Measurements from ENCODE around the gene MEIG1.
"Not testable (repeated sequence)": the region's sequence is repeated elsewhere in the genome, so short reads cannot be mapped to it uniquely, and the experiment has no call there.

The MEIG1 gene

DNA sequence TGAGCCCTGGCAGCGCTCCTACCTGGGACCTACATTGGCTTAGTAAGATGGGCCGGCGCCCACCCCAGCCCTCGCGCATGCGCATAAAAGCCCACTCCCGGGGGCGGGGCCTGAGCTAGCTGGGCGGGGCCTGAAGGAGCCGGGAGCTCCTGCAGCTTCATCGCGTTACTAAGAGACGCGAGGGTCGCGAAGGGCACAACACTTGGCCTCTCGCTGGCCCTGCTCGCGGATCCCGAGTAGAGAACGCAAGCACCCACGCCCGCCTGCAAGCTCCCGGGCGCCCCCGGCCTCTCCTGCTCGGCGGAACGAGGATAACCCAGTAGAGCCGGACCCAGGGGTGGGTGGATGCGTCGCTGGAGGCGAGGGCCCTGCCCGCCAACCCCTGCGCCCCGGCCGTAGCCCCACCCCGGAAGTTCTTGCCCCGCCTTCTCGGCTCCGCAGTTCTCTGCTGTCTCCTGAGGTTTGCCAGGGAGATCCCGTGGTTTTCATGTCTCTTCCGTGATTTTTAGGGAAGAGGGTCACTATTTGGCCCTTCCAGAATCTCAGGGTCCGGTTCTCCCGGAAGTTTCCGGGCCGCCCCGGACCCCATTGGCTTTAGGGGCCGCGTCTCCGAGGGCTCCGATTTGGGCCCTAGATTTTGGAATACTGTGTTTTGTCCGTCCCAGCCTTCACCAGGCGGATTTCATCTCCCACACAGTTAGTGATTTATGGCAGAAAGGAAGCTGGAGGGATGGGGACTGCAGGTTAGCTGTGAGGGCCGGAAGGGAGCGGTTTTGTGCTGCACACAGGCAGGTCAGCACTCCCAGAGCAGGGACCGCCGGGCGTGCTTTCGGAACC, at the start of gene MEIG1:
Gene MEIG1, plus strand, starts transcription at position 168 of the 837 bp plus-strand sequence. CDS start 7,081 bp downstream, outside the sequence.
- in situ Hi-C loops (cut with MboI; ENCODE audit: low sequenced_read_pairs) = loop anchor here (10.0 kb wide), 1 partner anchor 145 kb away; no protein-coding TSS in a partner anchor
- Histone ChIP-seq H3K4me3 (peak within 1 kb of the TSS; percentile 68), H3K9me3 (no peaks in the 10 kb centered on the region)

DNA sequence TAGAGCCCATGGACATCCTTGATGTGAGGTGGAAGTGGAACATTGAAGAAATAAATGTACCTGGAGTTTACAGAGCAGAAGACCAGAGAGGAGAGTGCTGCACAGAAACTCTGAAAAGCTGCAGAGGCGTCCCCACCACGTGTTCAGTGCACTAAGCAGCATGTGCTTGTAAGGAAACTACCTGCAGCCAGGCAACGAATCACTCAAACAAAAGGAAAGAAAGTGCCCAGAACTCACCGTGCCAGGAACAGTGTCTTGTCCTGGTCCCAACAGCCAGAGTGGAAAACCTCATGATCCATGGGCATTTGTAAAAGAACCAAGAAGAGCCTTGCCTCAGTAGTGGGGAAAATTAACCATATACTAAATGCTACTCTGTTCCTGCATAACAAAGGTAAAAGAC, 48.2 kb upstream of the MEIG1 start:
- Histone ChIP-seq H3K27me3 (ENCODE audit: low read depth) (no peaks in the 10 kb centered on the region), H3K36me3 (replicated peaks) (peaks cover 65% of the 10 kb centered on the region), H3K9me3 (no peaks in the 10 kb centered on the region), H3K4me1 (no peaks in the 10 kb centered on the region), H3K4me3 (no peak overlapping the region)
- no peak for DNase-seq (ENCODE audit: low spot score in 2 of 2)
- in situ Hi-C loops (cut with MboI; ENCODE audit: low sequenced_read_pairs) = no loop called here

More for the DNA sequence above, at the start of gene MEIG1:
- Histone ChIP-seq H3K27me3 (ENCODE audit: low read depth) (no peaks in the 10 kb centered on the region), H3K4me1 (peaks cover 9% of the 10 kb centered on the region), H3K36me3 (replicated peaks) (no peaks in the 10 kb centered on the region)
- peak; percentile 91 to 97 for DNase-seq (ENCODE audit: low spot score in 2 of 2)

DNA sequence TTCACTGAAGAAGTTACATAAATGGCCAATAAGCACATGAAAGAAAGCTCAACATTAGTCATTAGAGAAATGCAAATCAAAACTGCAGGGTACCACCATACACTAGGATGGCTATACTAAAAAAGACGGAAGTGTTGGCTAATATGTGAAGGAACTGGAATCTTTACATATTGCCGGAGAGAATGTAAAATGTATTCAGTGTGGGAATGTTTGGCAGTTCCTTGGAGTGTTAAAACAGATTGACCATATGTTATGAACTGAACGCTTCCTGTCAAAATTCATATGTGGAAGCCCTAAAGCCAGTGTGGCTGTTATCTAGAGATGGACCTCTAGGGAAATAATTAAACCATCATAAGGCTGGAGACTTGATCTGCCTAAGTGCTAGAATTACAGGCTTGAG, 47.4 kb upstream of the MEIG1 start:
- Histone ChIP-seq H3K36me3 (replicated peaks) (peaks cover 67% of the 10 kb centered on the region), H3K9me3 (no peaks in the 10 kb centered on the region), H3K27me3 (ENCODE audit: low read depth) (no peaks in the 10 kb centered on the region), H3K4me1 (no peaks in the 10 kb centered on the region), H3K4me3 (no peak overlapping the region)
- no peak for DNase-seq (ENCODE audit: low spot score in 2 of 2)
- in situ Hi-C loops (cut with MboI; ENCODE audit: low sequenced_read_pairs) = no loop called here

- Histone ChIP-seq H3K27me3 (ENCODE audit: low read depth) (no peaks in the 10 kb centered on the region), H3K9me3 (0 out of 2 replicates have a peak, but pooled peaks cover 6% of the 10 kb centered on the region), H3K4me3 (no peak overlapping the region), H3K4me1 (no peaks in the 10 kb centered on the region), H3K36me3 (replicated peaks) (peaks cover 68% of the 10 kb centered on the region)
- no peak for DNase-seq (ENCODE audit: low spot score in 2 of 2)
- in situ Hi-C loops (cut with MboI; ENCODE audit: low sequenced_read_pairs) = no loop called here
These were observed 42.6 kb upstream of the MEIG1 start for GRCh38 chr10:14916600-14916999.

- in situ Hi-C loops (cut with MboI; ENCODE audit: low sequenced_read_pairs) = no loop called here
- Histone ChIP-seq H3K4me1 (no peaks in the 10 kb centered on the region), H3K36me3 (replicated peaks) (peaks cover 76% of the 10 kb centered on the region), H3K27me3 (ENCODE audit: low read depth) (no peaks in the 10 kb centered on the region), H3K4me3 (no peak overlapping the region), H3K9me3 (0 out of 2 replicates have a peak, but pooled peaks cover 6% of the 10 kb centered on the region)
- no peak for DNase-seq (ENCODE audit: low spot score in 2 of 2)
These were observed 41.4 kb upstream of the MEIG1 start for GRCh38 chr10:14917827-14918226.

DNA sequence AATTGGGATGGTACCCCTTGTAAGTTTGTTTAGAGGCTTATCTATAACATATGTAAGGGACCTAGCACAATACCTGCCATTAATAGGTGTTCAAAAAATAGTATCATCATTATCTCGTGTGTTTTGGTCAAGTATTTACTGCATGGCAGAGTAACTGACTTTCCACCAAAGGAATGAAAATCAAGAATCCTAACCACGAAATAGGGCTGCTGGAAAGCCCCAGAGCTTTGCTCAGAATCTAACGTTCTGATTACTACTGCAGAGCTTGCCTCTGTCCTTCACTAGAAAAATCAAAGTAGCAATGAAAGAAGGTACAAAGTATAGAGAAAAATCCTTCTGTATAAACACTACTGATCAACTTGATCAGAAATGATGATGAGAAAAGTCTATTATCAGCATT, 40.2 kb upstream of the MEIG1 start:
- H3K36me3 ChIP-seq (replicated peaks) = peaks cover 78% of the 10 kb centered on the region
- H3K4me3 ChIP-seq = no peak overlapping the region
- no peak for DNase-seq (ENCODE audit: low spot score in 2 of 2)
- 0 out of 2 replicates have a peak, but pooled peaks cover 6% of the 10 kb centered on the region for H3K9me3 ChIP-seq
- in situ Hi-C loops (cut with MboI; ENCODE audit: low sequenced_read_pairs) = no loop called here
- no peaks in the 10 kb centered on the region for H3K4me1 ChIP-seq
- no peaks in the 10 kb centered on the region for H3K27me3 ChIP-seq (ENCODE audit: low read depth)

DNA sequence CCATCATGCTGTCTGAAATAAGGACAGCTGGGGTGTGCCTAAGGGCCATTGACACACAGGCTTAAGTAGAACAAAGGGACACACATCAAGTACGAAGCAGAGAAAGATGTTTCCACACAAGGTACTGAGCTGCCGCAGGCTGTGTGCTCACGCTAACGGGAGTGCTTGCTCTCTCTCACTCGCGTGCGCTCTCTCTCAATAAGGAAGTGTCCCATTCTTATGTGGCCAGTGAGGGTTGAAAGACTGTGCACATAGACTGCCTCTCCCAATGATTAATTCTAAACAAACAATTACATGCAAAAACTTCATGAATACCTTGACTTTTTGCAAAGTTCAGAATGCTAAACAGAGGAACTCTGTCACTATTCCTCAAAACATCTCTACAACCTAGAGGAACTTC, 35.2 kb upstream of the MEIG1 start:
- DNase-seq (ENCODE audit: low spot score in 2 of 2) = no peak
- Histone ChIP-seq H3K36me3 (replicated peaks) (peaks cover 63% of the 10 kb centered on the region), H3K4me1 (no peaks in the 10 kb centered on the region), H3K27me3 (ENCODE audit: low read depth) (no peaks in the 10 kb centered on the region), H3K9me3 (no peaks in the 10 kb centered on the region), H3K4me3 (no peak overlapping the region)
- in situ Hi-C loops (cut with MboI; ENCODE audit: low sequenced_read_pairs) = no loop called here

DNA sequence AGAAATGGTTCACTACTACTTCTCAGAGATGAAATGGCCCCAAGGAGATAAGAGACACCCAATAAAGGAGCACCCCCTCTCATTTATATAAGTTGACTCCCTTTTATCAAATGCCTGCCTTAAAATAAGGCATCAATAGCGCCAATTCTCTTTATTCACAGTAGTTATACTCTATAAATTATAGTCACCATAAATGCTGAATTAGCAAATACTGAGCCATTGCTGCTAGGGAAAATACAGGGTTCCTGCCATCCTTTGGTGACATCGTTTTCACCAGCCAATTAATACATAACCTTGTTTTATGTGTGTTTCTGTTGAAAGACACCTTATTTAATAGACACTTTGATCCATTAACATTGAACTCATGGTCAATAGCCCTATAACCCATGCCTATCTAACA, 33.9 kb upstream of the MEIG1 start:
- H3K9me3 ChIP-seq = no peaks in the 10 kb centered on the region
- no peaks in the 10 kb centered on the region for H3K27me3 ChIP-seq (ENCODE audit: low read depth)
- H3K4me1 ChIP-seq = no peaks in the 10 kb centered on the region
- peaks cover 55% of the 10 kb centered on the region for H3K36me3 ChIP-seq (replicated peaks)
- in situ Hi-C loops (cut with MboI; ENCODE audit: low sequenced_read_pairs) = no loop called here
- H3K4me3 ChIP-seq = no peak overlapping the region
- DNase-seq (ENCODE audit: low spot score in 2 of 2) = no peak

- H3K9me3 ChIP-seq = no peaks in the 10 kb centered on the region
- in situ Hi-C loops (cut with MboI; ENCODE audit: low sequenced_read_pairs) = no loop called here
- no peak for DNase-seq (ENCODE audit: low spot score in 2 of 2)
- no peaks in the 10 kb centered on the region for H3K27me3 ChIP-seq (ENCODE audit: low read depth)
- peaks cover 57% of the 10 kb centered on the region for H3K36me3 ChIP-seq (replicated peaks)
- H3K4me1 ChIP-seq = no peaks in the 10 kb centered on the region
- no peak overlapping the region for H3K4me3 ChIP-seq
These were observed 33.1 kb upstream of the MEIG1 start for GRCh38 chr10:14926061-14926470.

- Histone ChIP-seq H3K9me3 (no peaks in the 10 kb centered on the region), H3K4me1 (no peaks in the 10 kb centered on the region), H3K4me3 (no peak overlapping the region), H3K36me3 (replicated peaks) (peaks cover 51% of the 10 kb centered on the region), H3K27me3 (ENCODE audit: low read depth) (no peaks in the 10 kb centered on the region)
- no peak for DNase-seq (ENCODE audit: low spot score in 2 of 2)
- in situ Hi-C loops (cut with MboI; ENCODE audit: low sequenced_read_pairs) = no loop called here
These were observed 32.3 kb upstream of the MEIG1 start for GRCh38 chr10:14926722-14927416.

DNA sequence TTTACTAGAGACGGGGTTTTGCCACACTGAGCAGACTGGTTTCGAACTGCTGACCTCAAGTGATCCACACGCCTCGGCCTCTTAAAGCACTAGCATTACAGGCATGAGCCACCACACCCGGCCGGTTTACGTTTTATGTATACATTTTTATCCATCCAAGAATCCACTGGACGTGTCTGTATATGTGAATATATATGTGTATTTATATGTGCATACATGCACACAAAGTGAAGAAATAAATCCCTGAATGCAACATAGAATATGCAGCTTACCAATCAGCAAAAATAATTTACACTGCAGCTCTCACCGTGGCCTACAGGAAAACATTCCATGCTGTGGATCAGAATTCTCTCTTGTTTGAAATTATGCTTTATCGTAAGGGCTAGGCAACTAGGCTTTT, 28.6 kb upstream of the MEIG1 start:
- DNase-seq (ENCODE audit: low spot score in 2 of 2) = no peak
- peaks cover 46% of the 10 kb centered on the region for H3K36me3 ChIP-seq (replicated peaks)
- H3K9me3 ChIP-seq = no peaks in the 10 kb centered on the region
- in situ Hi-C loops (cut with MboI; ENCODE audit: low sequenced_read_pairs) = no loop called here
- H3K27me3 ChIP-seq (ENCODE audit: low read depth) = no peaks in the 10 kb centered on the region
- no peaks in the 10 kb centered on the region for H3K4me1 ChIP-seq
- no peak overlapping the region for H3K4me3 ChIP-seq

- DNase-seq (ENCODE audit: low spot score in 2 of 2) = no peak
- H3K9me3 ChIP-seq = no peaks in the 10 kb centered on the region
- no peaks in the 10 kb centered on the region for H3K27me3 ChIP-seq (ENCODE audit: low read depth)
- no peak overlapping the region for H3K4me3 ChIP-seq
- no peaks in the 10 kb centered on the region for H3K4me1 ChIP-seq
- in situ Hi-C loops (cut with MboI; ENCODE audit: low sequenced_read_pairs) = no loop called here
- peaks cover 23% of the 10 kb centered on the region for H3K36me3 ChIP-seq (replicated peaks)
These were observed 22.6 kb upstream of the MEIG1 start for GRCh38 chr10:14936584-14936983.

DNA sequence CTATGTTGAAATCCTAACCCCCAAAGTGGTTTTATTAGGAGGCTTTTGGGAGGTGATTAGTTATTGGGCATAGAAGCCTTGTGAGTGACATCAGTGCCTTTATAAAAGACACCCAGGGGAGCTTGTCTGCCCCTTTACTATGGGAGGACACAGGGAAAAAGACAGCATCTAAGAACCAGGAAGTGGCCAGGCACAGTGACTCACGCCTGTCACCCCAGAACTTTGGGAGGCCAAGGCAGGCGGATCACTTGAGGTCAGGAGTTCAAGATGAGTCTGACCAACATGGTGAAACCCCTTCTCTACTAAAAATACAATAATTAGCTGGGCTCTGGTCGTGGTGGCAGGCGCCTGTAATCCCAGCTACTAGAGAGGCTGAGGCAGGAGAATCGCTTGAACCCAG, 20.2 kb upstream of the MEIG1 start:
- H3K36me3 ChIP-seq (replicated peaks) = peaks cover 18% of the 10 kb centered on the region
- in situ Hi-C loops (cut with MboI; ENCODE audit: low sequenced_read_pairs); H3K4me1 ChIP-seq; DNase-seq (ENCODE audit: low spot score in 2 of 2); H3K9me3 ChIP-seq; H3K27me3 ChIP-seq (ENCODE audit: low read depth); H3K4me3 ChIP-seq: not testable (repeated sequence)
